ENCODE measurements around the gene TNNC1. TPM values are rescaled to one million over a fixed set of nuclear protein-coding genes. Genes with fewer than 3 reads are reported as not detected.

TNNC1 gene
- total RNA-seq, 3 donors from 2014 or later (not counting 1 experiment from before 2014, with no cell fraction given), result 1.1 to 1.2 TPM; not detected in 1

GRCh38 chr3:52433328-52433995, 20.4 kb downstream of the TNNC1 start:
- no peak for ATAC-seq
- Mint-ChIP-seq H3K9me3 (no peaks in the 10 kb centered on the region), H3K36me3 (no peaks in the 10 kb centered on the region), H3K4me1 (no peaks in the 10 kb centered on the region), H3K27me3 (ENCODE audit: low read depth in 2 of 2) (peaks cover 0 to 3% of the 10 kb centered on the region in 2 donors), H3K4me3 (no peak overlapping the region), H3K27ac (no peak overlapping the region)
- no peaks in the 10 kb centered on the region for H3K9me3 ChIP-seq (ENCODE audit: control insufficient read depth, insufficient read depth, low read length)
- H3K27me3 ChIP-seq (ENCODE audit: control insufficient read depth, insufficient read depth, low read length), result no peaks in the 10 kb centered on the region
- intact Hi-C loops (cut with micrococcal nuclease), result no loop called here
- H3K4me1 ChIP-seq (ENCODE audit: control insufficient read depth, insufficient read depth, low read length), result no peaks in the 10 kb centered on the region
- H3K4me3 ChIP-seq (ENCODE audit: low read length), result no peak overlapping the region
- no peaks in the 10 kb centered on the region for H3K36me3 ChIP-seq (ENCODE audit: control insufficient read depth, insufficient read depth, low read length)
- DNase-seq, result no peak
- 88% methylated on average over 9 of the region's 10 CpGs for WGBS (ENCODE audit: insufficient coverage)
- H3K27ac ChIP-seq (ENCODE audit: low read length), result no peak overlapping the region
- no peak for TF ChIP-seq CTCF (IDR thresholded peaks at IDR 0.05)

- Mint-ChIP-seq H3K4me3 (no peak overlapping the region), H3K27ac (no peak overlapping the region), H3K36me3 (no peaks in the 10 kb centered on the region), H3K27me3 (ENCODE audit: low read depth in 2 of 2) (peaks cover 0 to 6% of the 10 kb centered on the region in 2 donors), H3K4me1 (no peaks in the 10 kb centered on the region), H3K9me3 (no peaks in the 10 kb centered on the region)
- WGBS (ENCODE audit: insufficient coverage), result 28% methylated on average over 2 of the region's 4 CpGs
- no peak for ATAC-seq
- intact Hi-C loops (cut with micrococcal nuclease), result no loop called here
- Histone ChIP-seq H3K4me1 (ENCODE audit: control insufficient read depth, insufficient read depth, low read length) (no peaks in the 10 kb centered on the region), H3K36me3 (ENCODE audit: control insufficient read depth, insufficient read depth, low read length) (no peaks in the 10 kb centered on the region), H3K9me3 (ENCODE audit: control insufficient read depth, insufficient read depth, low read length) (no peaks in the 10 kb centered on the region), H3K27ac (ENCODE audit: low read length) (no peak overlapping the region), H3K4me3 (ENCODE audit: low read length) (no peak overlapping the region), H3K27me3 (ENCODE audit: control insufficient read depth, insufficient read depth, low read length) (no peaks in the 10 kb centered on the region)
- no peak for DNase-seq
- TF ChIP-seq CTCF (IDR thresholded peaks at IDR 0.05), result no peak
Observed at GRCh38 chr3:52432691-52433141, 21.1 kb downstream of the TNNC1 start.

GRCh38 chr3:52432225-52432624, 21.6 kb downstream of the TNNC1 start:
- WGBS (ENCODE audit: insufficient coverage), result 84% methylated on average over 6 of the region's 6 CpGs
- no peak overlapping the region for H3K27ac Mint-ChIP-seq
- intact Hi-C loops (cut with micrococcal nuclease), result no loop called here
- H3K27me3 Mint-ChIP-seq (ENCODE audit: low read depth in 2 of 2), result peaks cover 0 to 6% of the 10 kb centered on the region in 2 donors
- TF ChIP-seq CTCF (IDR thresholded peaks at IDR 0.05), result no peak
- no peak for DNase-seq
- no peak for ATAC-seq
- H3K9me3 ChIP-seq (ENCODE audit: control insufficient read depth, insufficient read depth, low read length), result no peaks in the 10 kb centered on the region
- no peaks in the 10 kb centered on the region for H3K4me1 Mint-ChIP-seq
- H3K27ac ChIP-seq (ENCODE audit: low read length), result no peak overlapping the region
- no peaks in the 10 kb centered on the region for H3K4me1 ChIP-seq (ENCODE audit: control insufficient read depth, insufficient read depth, low read length)
- no peak overlapping the region for H3K4me3 Mint-ChIP-seq
- H3K9me3 Mint-ChIP-seq, result no peaks in the 10 kb centered on the region
- no peaks in the 10 kb centered on the region for H3K36me3 ChIP-seq (ENCODE audit: control insufficient read depth, insufficient read depth, low read length)
- no peaks in the 10 kb centered on the region for H3K27me3 ChIP-seq (ENCODE audit: control insufficient read depth, insufficient read depth, low read length)
- no peak overlapping the region for H3K4me3 ChIP-seq (ENCODE audit: low read length)
- no peaks in the 10 kb centered on the region for H3K36me3 Mint-ChIP-seq

Data from natural killer cell (primary cell).